Kidney (tissue), 14 donors: ENCODE data around the gene GNAO1. TPM values are rescaled to one million over a fixed set of nuclear protein-coding genes. Genes with fewer than 3 reads are reported as not detected.

ENCODE experiments used
- DNase-seq, 5 donors: peaks; one replicate each; pipeline ENCODE4 v3.0.0-alpha.2; 2013 to 2020
- FAIRE-seq: peaks from 2 replicates; lab custom pipeline; 2012; peaks lifted over from hg19 to GRCh38; lab: Jason Lieb, UNC
- H3K27ac ChIP-seq, 2 donors: one replicate each; pipeline ENCODE4 v1.7.0; 2013; ENCODE audit warnings: low read depth in 2 of 2, low read length in 2 of 2, inconsistent platforms in 1 of 2
- H3K27me3 ChIP-seq: one replicate; pipeline ENCODE4 v1.7.1; 2013; ENCODE audit warnings: low read length, inconsistent platforms; ENCODE audit not compliant: control insufficient read depth, insufficient read depth
- H3K36me3 ChIP-seq, 3 donors: one replicate each; pipeline versions ENCODE4 v1.7.0 to v1.7.1; 2013; ENCODE audit warnings: low read length in 3 of 3, control low read depth in 1 of 3, inconsistent platforms in 1 of 3; ENCODE audit not compliant: insufficient read depth in 3 of 3, control insufficient read depth in 2 of 3
- H3K4me1 ChIP-seq, 3 donors: one replicate each; pipeline versions ENCODE4 v1.7.0 to v1.7.1; 2013; ENCODE audit warnings: low read length in 3 of 3, inconsistent platforms in 1 of 3, low read depth in 1 of 3; ENCODE audit not compliant: control insufficient read depth in 2 of 3, insufficient read depth in 2 of 3
- H3K4me3 ChIP-seq, 3 donors: one replicate each; pipeline versions ENCODE4 v1.7.0 to v1.8.1; 2013; ENCODE audit warnings: low read length in 3 of 3, control low read depth in 1 of 3, inconsistent platforms in 1 of 3
- H3K9ac ChIP-seq, 3 donors: one replicate each; pipeline versions ENCODE4 v1.7.0 to v1.7.1; 2013; ENCODE audit warnings: low read length in 3 of 3, control low read depth in 1 of 3, inconsistent platforms in 1 of 3
- H3K9me3 ChIP-seq, 3 donors: one replicate each; pipeline versions ENCODE4 v1.7.0 to v1.7.1; 2013; ENCODE audit warnings: low read length in 3 of 3, control low read depth in 1 of 3, inconsistent platforms in 1 of 3; ENCODE audit not compliant: control insufficient read depth in 2 of 3, insufficient read depth in 1 of 3
- intact Hi-C: fragments of 100-400 bp; cut with DNase I; formaldehyde crosslinking; loops from one replicate; pipeline ENCODE4 v1.11.1; 2022
- polyA plus RNA-seq: library from polyadenylated mRNA; stranded (reverse); fragments of 350-450 nt; fragmentation: Illumina TruSeq; extraction: RNeasy Lipid Tissue Mini Kit (QIAGEN cat#74804); gene quantifications from one replicate; pipeline ENCODE4 v1.2.3, GENCODE V29; 2014; ENCODE audit warnings: low read depth, low replicate concordance; ENCODE audit not compliant: insufficient read depth
- total RNA-seq: library from RNA; stranded (reverse); fragmentation: NEBNext Ultra II Directional; extraction: Animal tissue kit (Norgen Biotek cat#: 25700); gene quantifications from one replicate; pipeline ENCODE4 v1.2.1, GENCODE V29; 2021
- TF ChIP-seq, protein P1 (sequence below): IDR thresholded peaks from 3 replicates; pipeline ENCODE4 v1.5.1; 2012; ENCODE audit warnings: mild to moderate bottlenecking, moderate library complexity, borderline replicate concordance; ENCODE audit not compliant: insufficient read depth; ENCODE audit errors: extremely low read depth
- donor health status: control.
- donor health status: control.
- donor health status: control.
- donor health status: control.
- donor health status: control.
- donor health status: DM: yes; HTN: yes; CAD: no.
- donor health status: Normal renal cell carcinoma (clear cell type).

GNAO1 gene
- total and polyA plus RNA-seq, 2 donors from 2014 or later = 1.5 to 4.3 TPM

DNA sequence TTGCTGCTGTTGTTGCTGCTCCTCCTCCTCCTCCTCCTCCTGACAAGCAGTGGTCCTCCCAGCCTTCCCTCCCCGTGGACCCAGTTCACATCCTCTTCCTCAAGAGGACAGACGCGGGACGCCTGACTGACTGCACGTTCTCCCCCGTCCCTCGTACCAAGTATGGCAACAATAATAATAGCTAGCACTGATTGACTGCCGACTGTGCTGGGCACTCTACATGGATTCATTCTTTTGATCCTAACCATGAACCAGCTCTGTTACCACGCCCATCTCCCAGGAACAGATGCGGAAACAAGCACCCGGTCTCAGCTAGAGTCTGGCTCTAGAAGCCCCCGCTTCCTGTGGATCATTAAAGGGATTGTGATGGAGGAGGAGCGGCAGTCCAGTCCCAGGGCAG lies 78.0 kb downstream of the GNAO1 start:
- TF ChIP-seq, protein P1, sequence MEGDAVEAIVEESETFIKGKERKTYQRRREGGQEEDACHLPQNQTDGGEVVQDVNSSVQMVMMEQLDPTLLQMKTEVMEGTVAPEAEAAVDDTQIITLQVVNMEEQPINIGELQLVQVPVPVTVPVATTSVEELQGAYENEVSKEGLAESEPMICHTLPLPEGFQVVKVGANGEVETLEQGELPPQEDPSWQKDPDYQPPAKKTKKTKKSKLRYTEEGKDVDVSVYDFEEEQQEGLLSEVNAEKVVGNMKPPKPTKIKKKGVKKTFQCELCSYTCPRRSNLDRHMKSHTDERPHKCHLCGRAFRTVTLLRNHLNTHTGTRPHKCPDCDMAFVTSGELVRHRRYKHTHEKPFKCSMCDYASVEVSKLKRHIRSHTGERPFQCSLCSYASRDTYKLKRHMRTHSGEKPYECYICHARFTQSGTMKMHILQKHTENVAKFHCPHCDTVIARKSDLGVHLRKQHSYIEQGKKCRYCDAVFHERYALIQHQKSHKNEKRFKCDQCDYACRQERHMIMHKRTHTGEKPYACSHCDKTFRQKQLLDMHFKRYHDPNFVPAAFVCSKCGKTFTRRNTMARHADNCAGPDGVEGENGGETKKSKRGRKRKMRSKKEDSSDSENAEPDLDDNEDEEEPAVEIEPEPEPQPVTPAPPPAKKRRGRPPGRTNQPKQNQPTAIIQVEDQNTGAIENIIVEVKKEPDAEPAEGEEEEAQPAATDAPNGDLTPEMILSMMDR = no peak
- Histone ChIP-seq H3K36me3 (no peaks in the 10 kb centered on the region), H3K27ac (no peak overlapping the region), H3K9me3 (no peaks in the 10 kb centered on the region), H3K4me1 (no peaks in the 10 kb centered on the region), H3K4me3 (no peak overlapping the region), H3K9ac (no peak overlapping the region), H3K27me3 (no peaks in the 10 kb centered on the region)
- no peak for FAIRE-seq
- peak in 4 of 5 donors; percentile 25 to 46 (median 28) for DNase-seq
- intact Hi-C loops = no loop called here

DNA sequence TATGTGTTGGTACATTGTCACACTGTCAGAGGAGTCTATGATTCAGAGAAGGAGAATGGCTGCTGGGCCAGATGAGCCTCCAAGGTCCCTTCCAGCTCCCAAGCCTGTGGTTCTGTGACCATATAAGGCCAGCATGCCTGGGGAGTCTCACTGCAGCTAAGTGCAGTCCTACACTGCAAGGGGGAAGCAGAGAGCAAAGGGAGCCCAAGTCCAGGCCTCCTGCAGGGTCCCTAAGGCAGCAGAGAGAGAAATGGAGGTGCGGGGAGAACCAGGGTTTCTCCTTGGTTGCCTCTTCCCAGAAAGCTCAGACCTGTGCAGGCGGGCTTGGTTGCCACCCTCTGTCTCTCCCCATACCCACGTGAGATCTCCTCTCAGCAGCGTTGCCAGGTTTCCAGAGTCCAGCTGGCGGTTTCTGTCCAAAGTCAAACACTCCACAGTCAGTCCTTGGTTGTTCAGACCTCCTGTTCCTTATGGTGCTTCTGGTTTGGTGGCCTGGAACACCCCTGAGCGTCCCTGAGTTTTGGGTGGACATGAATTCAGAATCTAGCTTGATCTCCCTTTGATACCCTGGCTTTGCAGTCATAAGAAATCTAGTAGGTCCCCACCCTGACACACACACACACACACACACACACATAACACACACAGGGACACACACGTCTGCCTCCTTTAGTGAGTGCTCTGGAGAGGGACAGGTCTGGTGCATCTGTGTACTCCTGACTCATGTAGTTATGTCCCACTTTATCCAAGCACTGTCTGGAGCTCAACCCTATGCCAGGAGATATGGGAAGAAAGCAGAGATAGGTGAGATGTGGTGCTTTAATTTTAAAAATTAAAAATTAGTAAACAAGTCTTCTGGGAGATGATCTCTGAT lies 78.8 kb downstream of the GNAO1 start:
- intact Hi-C loops = no loop called here
- DNase-seq = peak in 3 of 5 donors; percentile 27 to 57 (median 48)
- no peak overlapping the region for H3K4me3 ChIP-seq
- H3K9me3 ChIP-seq = no peaks in the 10 kb centered on the region
- TF ChIP-seq, protein P1 = no peak
- no peak overlapping the region for H3K27ac ChIP-seq
- FAIRE-seq = no peak
- H3K36me3 ChIP-seq = no peaks in the 10 kb centered on the region
- no peaks in the 10 kb centered on the region for H3K27me3 ChIP-seq
- no peak overlapping the region for H3K9ac ChIP-seq
- no peaks in the 10 kb centered on the region for H3K4me1 ChIP-seq

DNA sequence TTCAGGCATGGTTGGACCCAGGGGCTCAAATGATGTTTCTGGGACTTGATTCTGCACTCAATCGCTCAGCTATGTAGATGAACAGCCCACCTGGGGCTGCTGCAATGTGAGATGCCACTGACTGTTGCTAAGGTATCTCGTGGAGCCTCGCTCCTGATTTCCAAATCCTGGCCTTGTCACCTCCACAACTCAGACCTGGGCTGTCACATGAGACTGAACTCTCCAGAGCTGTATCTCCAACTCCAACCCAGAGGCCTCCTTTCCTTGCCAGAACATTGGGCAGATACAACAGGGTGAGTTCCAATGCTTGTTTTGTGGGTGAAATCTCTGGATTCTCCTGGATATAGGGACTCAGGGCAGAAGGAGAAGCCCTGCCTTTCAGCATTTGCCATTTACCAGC lies 79.5 kb downstream of the GNAO1 start:
- no peaks in the 10 kb centered on the region for H3K9me3 ChIP-seq
- intact Hi-C loops = no loop called here
- H3K4me1 ChIP-seq = no peaks in the 10 kb centered on the region
- no peak overlapping the region for H3K27ac ChIP-seq
- H3K4me3 ChIP-seq = no peak overlapping the region
- FAIRE-seq (no peak), DNase-seq (no peak)
- H3K36me3 ChIP-seq = no peaks in the 10 kb centered on the region
- TF ChIP-seq, protein P1 = no peak
- H3K27me3 ChIP-seq = no peaks in the 10 kb centered on the region
- H3K9ac ChIP-seq = no peak overlapping the region
